Stimulated activated naive CD4-positive, alpha-beta T cell (primary cell): ENCODE results near the gene DNAI1.

Experiments
- DNase-seq, 6 experiments: peaks; one replicate each; lab custom pipeline; 2025; lab: John Stamatoyannopoulos, UW

The DNAI1 gene

DNA sequence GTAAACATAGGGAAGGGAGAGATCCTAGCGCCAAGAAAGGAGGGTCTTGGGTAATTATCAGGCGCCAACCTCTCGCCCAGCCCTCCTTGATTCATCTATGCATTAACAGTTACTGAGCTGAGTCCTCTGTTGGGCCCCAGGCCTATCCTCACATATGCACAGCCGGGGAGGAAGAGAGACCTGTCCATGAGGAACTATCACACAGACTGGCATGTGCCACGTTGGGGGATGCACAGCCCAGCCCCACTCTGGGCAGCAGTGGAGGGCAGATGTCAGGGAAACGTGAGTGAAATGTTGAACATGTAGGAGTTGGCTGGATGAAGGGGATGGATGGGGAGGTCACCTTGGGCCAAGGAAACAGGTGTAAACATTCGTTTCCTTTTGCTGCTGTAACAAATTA, 82.9 kb downstream of the DNAI1 start:
- DNase-seq: no peak

GRCh38 chr9:34544035-34544434, 85.4 kb downstream of the DNAI1 start:
- DNase-seq: no peak

GRCh38 chr9:34545497-34545896, 86.9 kb downstream of the DNAI1 start:
- DNase-seq: no peak

- DNase-seq: no peak
Measured at GRCh38 chr9:34546102-34546833, 87.7 kb downstream of the DNAI1 start.

- DNase-seq: peak in 4 of 6 experiments; percentile 5 to 28 (median 8)
Measured at GRCh38 chr9:34546834-34547827, 88.5 kb downstream of the DNAI1 start.

GRCh38 chr9:34547960-34548611, 89.5 kb downstream of the DNAI1 start:
- DNase-seq: no peak

DNA sequence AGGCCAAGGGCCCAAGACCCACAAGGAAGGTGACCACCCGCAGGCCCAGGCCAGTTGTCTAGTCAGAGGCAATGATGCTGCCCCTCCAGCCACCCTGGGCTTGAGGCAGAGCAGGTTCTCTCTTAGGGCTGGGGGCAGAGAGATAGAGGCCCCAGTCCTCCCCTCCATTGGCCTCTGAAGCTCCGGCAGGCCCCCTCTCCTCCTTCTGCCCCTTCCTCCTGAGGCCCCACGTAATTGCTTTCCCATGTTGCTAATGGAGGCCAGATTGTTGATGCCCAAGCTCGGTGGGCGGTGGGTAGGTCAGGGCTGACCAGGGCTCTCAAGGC, 90.8 kb downstream of the DNAI1 start:
- no peak for DNase-seq

- no peak for DNase-seq
Measured at GRCh38 chr9:34550016-34550680, 91.5 kb downstream of the DNAI1 start.

DNA sequence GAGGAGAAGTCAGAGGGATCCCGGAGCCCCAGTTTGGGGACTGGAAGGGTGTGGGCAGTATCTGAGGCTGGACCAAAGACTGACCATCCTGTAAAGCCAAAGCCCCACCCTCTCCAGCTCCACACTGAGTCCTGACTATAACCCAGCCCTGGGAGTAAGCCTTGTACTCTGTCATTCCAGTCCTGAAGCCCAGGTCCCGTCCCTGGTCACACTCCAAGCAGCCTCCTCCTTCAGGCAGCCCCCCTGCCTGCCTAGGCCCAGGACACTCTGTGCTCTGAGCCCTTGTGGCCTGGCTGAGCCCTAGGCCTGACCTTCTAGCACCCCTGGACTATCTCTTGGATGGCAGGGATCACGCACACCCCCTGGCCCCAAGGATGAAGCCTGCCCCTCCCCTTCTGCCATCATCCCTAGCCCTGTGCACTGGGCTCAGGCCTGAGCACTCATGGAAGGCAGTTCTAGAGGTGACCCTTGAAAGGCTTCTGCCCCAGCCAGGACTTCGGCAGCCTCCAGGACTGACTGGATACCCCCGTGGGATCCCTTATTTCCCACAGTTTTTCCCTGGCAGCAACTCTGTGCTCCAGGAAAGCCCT, 92.2 kb downstream of the DNAI1 start:
- no peak for DNase-seq

DNA sequence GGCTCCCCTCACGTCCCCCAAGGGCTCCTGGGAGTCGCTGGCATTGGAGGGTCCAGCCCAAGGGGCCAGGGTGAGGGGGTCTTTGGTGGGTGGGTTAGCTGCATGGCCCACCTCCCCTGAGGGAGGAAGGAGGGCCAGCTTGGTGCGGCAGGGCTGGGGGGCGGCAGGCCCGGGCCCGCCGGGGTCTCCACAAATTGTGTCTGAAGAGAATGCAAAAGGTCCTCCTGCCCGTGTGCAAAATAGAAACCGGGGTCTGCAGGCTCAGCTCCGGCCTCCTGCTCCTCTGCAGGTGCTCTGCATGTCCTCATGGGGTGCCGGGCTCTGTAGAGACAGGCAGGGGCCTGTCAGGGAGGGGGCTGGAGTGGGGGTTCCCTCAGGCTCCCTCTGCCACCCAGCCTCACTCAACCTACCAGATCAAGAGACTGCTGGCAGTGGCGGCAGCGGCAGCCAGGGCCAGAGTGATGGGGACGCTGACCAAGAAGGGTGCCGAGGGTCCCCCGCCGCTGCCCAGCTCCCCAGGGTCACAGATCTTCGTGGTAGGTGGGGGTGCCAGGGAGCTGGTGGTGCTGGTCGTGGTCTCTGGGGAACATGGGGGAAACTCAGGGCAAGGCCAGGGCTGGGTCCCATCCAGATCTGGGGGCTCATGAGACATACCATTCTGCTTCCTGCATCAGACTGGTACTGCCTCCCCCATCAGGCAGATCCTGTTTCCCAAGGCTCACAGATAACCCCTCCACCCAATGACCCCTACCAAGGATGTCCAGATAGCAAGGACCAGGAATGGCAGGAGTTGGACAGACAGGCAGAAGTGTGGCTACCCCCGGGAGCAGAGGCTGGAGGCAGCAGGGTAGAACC, 93.4 kb downstream of the DNAI1 start:
- DNase-seq: no peak

GRCh38 chr9:34552606-34552981, 94.0 kb downstream of the DNAI1 start:
- no peak for DNase-seq

DNA sequence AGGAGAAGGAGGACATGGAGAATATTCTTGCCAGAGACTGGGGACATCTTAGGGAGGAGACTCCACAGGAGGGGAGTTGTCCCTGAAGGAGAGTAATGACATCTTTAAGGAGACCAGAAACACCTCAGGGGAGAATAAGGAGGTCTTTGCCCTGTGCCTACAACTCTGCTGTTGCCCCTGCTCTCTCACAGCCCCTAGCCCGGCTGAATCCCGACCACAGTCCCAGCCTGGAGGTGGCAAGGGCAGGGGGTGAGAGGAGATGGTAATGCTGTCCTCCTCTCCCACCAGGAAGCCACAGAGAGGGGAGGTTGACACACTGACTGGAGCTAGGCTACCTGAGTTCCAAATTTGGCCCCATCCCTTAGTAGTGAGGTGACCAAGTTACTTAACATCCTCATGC, 94.4 kb downstream of the DNAI1 start:
- DNase-seq: no peak

DNA sequence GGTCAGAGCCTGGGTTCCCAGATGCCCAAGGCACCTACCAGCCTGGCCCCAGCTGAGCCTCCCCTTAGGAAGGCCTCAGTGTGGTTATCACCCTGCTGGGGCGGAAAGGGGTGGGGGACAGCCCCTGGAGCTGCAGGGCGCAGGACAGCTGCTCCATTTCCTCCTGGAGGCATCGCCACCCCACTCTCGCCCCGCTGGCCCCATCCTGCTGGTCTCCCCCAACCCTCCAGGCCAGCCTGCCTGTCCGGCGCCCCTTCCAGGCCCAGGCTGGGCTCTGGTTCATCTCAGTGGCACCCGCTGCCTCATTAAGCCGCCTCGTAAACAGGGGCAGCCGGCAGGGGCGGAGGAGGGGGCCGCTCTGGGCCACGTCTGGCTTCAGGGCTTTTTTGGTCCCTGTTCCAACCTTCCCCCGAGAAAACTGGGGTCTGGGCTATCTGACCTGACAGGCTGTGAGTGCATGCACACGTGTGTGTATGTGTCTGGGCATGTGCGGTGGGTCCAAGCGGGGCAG, 95.0 kb downstream of the DNAI1 start:
- no peak for DNase-seq

DNA sequence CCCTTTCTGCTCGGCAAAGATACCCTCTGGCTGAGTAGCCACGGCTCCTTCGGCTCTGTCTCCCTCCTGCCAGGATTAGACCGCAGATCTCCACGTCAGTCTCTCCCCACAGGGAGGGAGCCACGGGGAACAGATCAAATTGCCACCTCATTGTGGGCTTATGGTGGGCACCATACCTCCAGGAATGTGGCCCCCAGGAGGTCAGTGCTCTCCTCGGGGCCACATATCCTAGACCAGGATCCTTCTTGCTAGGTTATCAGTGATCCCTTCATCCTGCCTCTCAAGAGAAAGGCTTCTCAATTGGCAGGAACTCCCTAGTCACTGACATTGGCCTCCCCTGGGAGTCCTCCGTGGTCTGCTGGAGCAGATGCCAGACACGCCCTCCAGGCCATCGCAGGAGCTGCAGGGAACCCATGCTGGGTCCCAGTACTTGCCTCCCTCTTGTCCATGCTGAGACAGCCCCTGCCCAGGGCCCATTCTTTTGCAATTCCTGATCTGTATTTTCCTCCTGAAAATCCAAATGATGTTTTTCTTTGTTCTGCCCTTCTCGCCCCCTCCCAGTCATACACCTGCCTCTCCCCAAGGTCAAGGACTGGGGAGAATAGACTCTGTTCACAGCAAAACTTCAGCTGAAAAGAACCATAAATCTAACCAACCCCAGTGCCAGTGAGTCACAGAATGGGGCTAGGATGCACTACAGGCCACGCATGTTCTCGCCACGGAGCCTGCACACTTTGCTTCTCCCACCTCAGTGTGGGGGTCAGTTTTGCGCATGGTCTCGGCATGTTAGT, 95.8 kb downstream of the DNAI1 start:
- no peak for DNase-seq

DNA sequence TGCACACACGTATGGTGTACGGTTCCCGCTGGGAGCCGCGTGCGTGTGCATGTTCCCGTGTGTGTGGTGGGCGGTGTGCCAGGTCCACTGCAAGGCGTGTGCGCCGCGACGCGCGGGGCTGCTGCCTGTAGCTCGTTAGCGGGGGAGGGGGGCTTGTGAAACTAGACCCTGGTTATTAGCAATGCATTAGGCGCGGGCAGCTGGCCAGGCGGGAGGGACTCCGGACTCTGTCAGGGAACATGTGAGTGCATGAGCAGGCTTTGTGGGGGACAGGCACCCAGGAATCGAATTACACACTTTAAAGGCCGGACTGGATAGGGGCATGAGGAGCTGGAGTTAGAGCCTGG, 96.4 kb downstream of the DNAI1 start:
- no peak for DNase-seq

- no peak for DNase-seq
Measured at GRCh38 chr9:34555500-34555899, 96.9 kb downstream of the DNAI1 start.

- no peak for DNase-seq
Measured at GRCh38 chr9:34555936-34556525, 97.4 kb downstream of the DNAI1 start.

- no peak for DNase-seq
Measured at GRCh38 chr9:34556949-34557348, 98.3 kb downstream of the DNAI1 start.
